Fibroblast of lung (primary cell): ENCODE data around the gene PTEN. TPM values are rescaled to one million over a fixed set of nuclear protein-coding genes. Genes with fewer than 3 reads are reported as not detected.

Experiments used
- DNase-seq, 2 donors: peaks; one replicate each; pipeline versions ENCODE4 v3.0.0 to v3.0.0-alpha.2; 2010; ENCODE audit warnings: low read depth in 2 of 2
- H2AFZ ChIP-seq: 2 replicates; pipeline ENCODE4 v1.5.1; 2012; ENCODE audit warnings: low read length, control low read depth, inconsistent platforms
- H3K27ac ChIP-seq: 2 replicates; pipeline ENCODE4 v1.5.1; 2011; ENCODE audit warnings: low read length, control low read depth; ENCODE audit not compliant: insufficient read depth
- H3K27me3 ChIP-seq: 2 replicates; pipeline ENCODE4 v1.5.1; 2011; ENCODE audit warnings: mild to moderate bottlenecking, low read length; ENCODE audit not compliant: control insufficient read depth, insufficient read depth
- H3K36me3 ChIP-seq: 2 replicates; pipeline ENCODE4 v1.5.1; 2011; ENCODE audit warnings: low read length; ENCODE audit not compliant: control insufficient read depth, insufficient read depth
- H3K4me1 ChIP-seq: 2 replicates; pipeline ENCODE4 v1.5.1; 2011; ENCODE audit warnings: low read length; ENCODE audit not compliant: control insufficient read depth, insufficient read depth; ENCODE audit errors: extremely low read depth
- H3K4me2 ChIP-seq: 2 replicates; pipeline ENCODE4 v1.5.1; 2011; ENCODE audit warnings: low read length, control low read depth; ENCODE audit not compliant: insufficient read depth; ENCODE audit errors: extremely low read depth
- H3K4me3 ChIP-seq, 4 experiments: fragments of 200-600 bp in 1 of 4; sonication (generic) in 1 of 4; replicated peaks in 1 of 4; 2 replicates each; pipeline ENCODE4 v1.5.1; 2011 to 2016; ENCODE audit warnings: low read length in 4 of 4, low read depth in 3 of 4, mild to moderate bottlenecking in 3 of 4, control low read depth in 2 of 4, inconsistent platforms in 1 of 4, mixed read lengths in 1 of 4; ENCODE audit not compliant: insufficient read depth in 1 of 4; ENCODE audit errors: control extremely low read depth in 1 of 4
- H3K79me2 ChIP-seq: 2 replicates; pipeline ENCODE4 v1.5.1; 2012; ENCODE audit warnings: mild to moderate bottlenecking, low read length, inconsistent platforms; ENCODE audit not compliant: control insufficient read depth, insufficient read depth
- H3K9ac ChIP-seq: 2 replicates; pipeline ENCODE4 v1.5.1; 2011; ENCODE audit warnings: mild to moderate bottlenecking, low read length, control low read depth; ENCODE audit not compliant: insufficient read depth
- H3K9me3 ChIP-seq: 2 replicates; pipeline ENCODE4 v1.5.1; 2012; ENCODE audit warnings: low read depth, low read length; ENCODE audit not compliant: control insufficient read depth, insufficient read depth
- H4K20me1 ChIP-seq: 2 replicates; pipeline ENCODE4 v1.5.1; 2011; ENCODE audit warnings: low read length; ENCODE audit not compliant: control insufficient read depth, insufficient read depth; ENCODE audit errors: extremely low read depth
- CTCF ChIP-seq, 2 donors: IDR thresholded peaks in 1 of 2; conservative IDR thresholded peaks in 1 of 2; 1 replicate in 1 of 2; 2 replicates in 1 of 2; pipeline ENCODE4 v1.5.1; 2011 to 2012; ENCODE audit warnings: low read length in 2 of 2, control low read depth in 1 of 2, inconsistent platforms in 1 of 2, low read depth in 1 of 2, mild to moderate bottlenecking in 1 of 2
- EZH2 ChIP-seq: IDR thresholded peaks from 2 replicates; pipeline ENCODE4 v1.5.1; 2012; ENCODE audit warnings: low read length, control low read depth, mild to moderate bottlenecking; ENCODE audit errors: missing control alignments
- polyA minus RNA-seq: library from RNA; depleted of rRNA, polyadenylated mRNA; stranded (reverse); fragments of >200 nt; gene quantifications from 2 replicates; pipeline ENCODE4 v1.2.3, GENCODE V29; 2011; ENCODE audit warnings: low replicate concordance
- polyA plus RNA-seq, 2 donors: library from polyadenylated mRNA; depleted of rRNA in 1 of 2; stranded (reverse) in 1 of 2; unstranded in 1 of 2; fragments of >200 nt; gene quantifications; 2 replicates each; pipeline ENCODE4 v1.2.1, GENCODE V29; 2011 to 2012; ENCODE audit warnings: missing spikeins in 1 of 2
- total RNA-seq: library from RNA; depleted of rRNA; stranded (reverse); fragments of >200 nt; gene quantifications from 2 replicates; pipeline ENCODE4 v1.2.1, GENCODE V29; 2014

The PTEN gene
- 200 and 222 TPM in 2 replicates for total RNA-seq
- polyA plus RNA-seq = 50.9 and 60.2 TPM in 2 replicates
- 50.8 and 60.8 TPM in 2 replicates for polyA plus RNA-seq (2012)
- 5.8 and 32.6 TPM in 2 replicates for polyA minus RNA-seq

DNA sequence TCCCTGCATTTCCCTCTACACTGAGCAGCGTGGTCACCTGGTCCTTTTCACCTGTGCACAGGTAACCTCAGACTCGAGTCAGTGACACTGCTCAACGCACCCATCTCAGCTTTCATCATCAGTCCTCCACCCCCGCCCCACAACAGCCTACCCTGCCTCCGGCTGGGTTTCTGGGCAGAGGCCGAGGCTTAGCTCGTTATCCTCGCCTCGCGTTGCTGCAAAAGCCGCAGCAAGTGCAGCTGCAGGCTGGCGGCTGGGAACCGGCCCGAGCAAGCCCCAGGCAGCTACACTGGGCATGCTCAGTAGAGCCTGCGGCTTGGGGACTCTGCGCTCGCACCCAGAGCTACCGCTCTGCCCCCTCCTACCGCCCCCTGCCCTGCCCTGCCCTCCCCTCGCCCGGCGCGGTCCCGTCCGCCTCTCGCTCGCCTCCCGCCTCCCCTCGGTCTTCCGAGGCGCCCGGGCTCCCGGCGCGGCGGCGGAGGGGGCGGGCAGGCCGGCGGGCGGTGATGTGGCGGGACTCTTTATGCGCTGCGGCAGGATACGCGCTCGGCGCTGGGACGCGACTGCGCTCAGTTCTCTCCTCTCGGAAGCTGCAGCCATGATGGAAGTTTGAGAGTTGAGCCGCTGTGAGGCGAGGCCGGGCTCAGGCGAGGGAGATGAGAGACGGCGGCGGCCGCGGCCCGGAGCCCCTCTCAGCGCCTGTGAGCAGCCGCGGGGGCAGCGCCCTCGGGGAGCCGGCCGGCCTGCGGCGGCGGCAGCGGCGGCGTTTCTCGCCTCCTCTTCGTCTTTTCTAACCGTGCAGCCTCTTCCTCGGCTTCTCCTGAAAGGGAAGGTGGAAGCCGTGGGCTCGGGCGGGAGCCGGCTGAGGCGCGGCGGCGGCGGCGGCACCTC, at the start of gene PTEN, which contains the start of gene KLLN:
Gene PTEN (plus strand): TSS at position 573 of the 891 bp plus-strand sequence. CDS start 845 bp downstream, outside the sequence.
Gene KLLN (minus strand): TSS at position 481 of the 891 bp plus-strand sequence. CDS start 1,046 bp downstream, outside the sequence.
- no peak for TF ChIP-seq CTCF (conservative IDR thresholded peaks at IDR 0.05 in 1 of 2, IDR thresholded peaks at IDR 0.05 in 1 of 2; ENCODE audit: low read depth in 1 of 2, low read length in 2 of 2)
- no peak for TF ChIP-seq EZH2
- DNase-seq = peak; percentile 94 to 95

DNA sequence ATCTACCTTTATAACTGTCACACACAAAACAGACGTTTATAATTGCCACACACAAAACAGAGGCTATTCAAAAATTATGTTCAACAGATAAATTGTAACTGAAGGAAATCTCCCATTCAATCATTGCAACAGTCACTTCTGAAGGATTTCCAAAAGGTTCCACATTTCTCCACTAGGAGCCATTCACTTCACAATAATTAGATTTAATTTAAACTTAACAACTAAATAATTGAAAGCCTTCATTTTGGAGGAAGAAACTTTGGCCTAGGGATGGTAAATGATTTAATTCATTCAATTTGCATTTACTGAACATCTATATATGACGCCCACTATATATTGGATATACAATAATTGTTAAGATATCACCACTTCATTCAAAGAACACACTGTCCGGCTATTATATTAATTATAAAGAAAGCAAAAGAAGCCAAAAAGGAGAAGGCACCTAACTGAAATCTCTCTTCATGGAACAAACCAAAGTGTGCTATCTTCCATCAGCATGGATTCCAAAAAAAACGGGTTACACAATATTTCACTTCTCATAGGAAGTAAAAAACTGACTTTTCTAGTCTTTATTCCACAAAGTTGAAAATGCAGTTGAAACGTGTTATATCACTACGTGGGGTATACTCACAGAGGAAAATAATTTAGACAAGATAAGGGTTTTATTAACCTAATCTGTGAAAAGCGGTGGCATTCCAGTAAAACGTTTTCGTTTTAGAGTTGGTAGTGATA, 47.1 kb upstream of the PTEN start:
- DNase-seq = no peak
- peak overlapping the region; percentile 82 to 97 (median 90) for H3K4me3 ChIP-seq
- H4K20me1 ChIP-seq = no peaks in the 10 kb centered on the region
- H3K9me3 ChIP-seq = no peaks in the 10 kb centered on the region
- H3K4me2 ChIP-seq = peak overlapping the region; percentile 94
- no peak overlapping the region for H3K27ac ChIP-seq
- H2AFZ ChIP-seq = no peak overlapping the region
- peaks cover 42% of the 10 kb centered on the region for H3K79me2 ChIP-seq
- peaks cover 6% of the 10 kb centered on the region for H3K4me1 ChIP-seq
- H3K27me3 ChIP-seq = no peaks in the 10 kb centered on the region
- TF ChIP-seq CTCF (conservative IDR thresholded peaks at IDR 0.05 in 1 of 2, IDR thresholded peaks at IDR 0.05 in 1 of 2; ENCODE audit: low read depth in 1 of 2, low read length in 2 of 2) = no peak
- TF ChIP-seq EZH2 = no peak
- no peak overlapping the region for H3K9ac ChIP-seq
- peaks cover 4% of the 10 kb centered on the region for H3K36me3 ChIP-seq

More for the DNA sequence above, at the start of gene PTEN, which contains the start of gene KLLN:
- Histone ChIP-seq H3K9ac (peak within 1 kb of the TSS; percentile 79), H3K4me2 (peak within 1 kb of the TSS; percentile 99), H3K4me1 (peaks cover 3% of the 10 kb centered on the region), H3K36me3 (no peaks in the 10 kb centered on the region), H3K27me3 (no peaks in the 10 kb centered on the region), H3K9me3 (no peaks in the 10 kb centered on the region), H3K79me2 (peaks cover 52% of the 10 kb centered on the region), H2AFZ (peak within 1 kb of the TSS; percentile 75), H3K4me3 (peak within 1 kb of the TSS; percentile 84 to 98 (median 88)), H3K27ac (peak within 1 kb of the TSS; percentile 88), H4K20me1 (peaks cover 10% of the 10 kb centered on the region)
